ENCODE data around the gene EFCAB13.
"Not testable (repeated sequence)": the region's sequence is repeated elsewhere in the genome, so short reads cannot be mapped to it uniquely, and the experiment has no call there.

The EFCAB13 gene

GRCh38 chr17:47332287-47332686 is 8.5 kb downstream of the EFCAB13 start:
- no peak for DNase-seq

DNA sequence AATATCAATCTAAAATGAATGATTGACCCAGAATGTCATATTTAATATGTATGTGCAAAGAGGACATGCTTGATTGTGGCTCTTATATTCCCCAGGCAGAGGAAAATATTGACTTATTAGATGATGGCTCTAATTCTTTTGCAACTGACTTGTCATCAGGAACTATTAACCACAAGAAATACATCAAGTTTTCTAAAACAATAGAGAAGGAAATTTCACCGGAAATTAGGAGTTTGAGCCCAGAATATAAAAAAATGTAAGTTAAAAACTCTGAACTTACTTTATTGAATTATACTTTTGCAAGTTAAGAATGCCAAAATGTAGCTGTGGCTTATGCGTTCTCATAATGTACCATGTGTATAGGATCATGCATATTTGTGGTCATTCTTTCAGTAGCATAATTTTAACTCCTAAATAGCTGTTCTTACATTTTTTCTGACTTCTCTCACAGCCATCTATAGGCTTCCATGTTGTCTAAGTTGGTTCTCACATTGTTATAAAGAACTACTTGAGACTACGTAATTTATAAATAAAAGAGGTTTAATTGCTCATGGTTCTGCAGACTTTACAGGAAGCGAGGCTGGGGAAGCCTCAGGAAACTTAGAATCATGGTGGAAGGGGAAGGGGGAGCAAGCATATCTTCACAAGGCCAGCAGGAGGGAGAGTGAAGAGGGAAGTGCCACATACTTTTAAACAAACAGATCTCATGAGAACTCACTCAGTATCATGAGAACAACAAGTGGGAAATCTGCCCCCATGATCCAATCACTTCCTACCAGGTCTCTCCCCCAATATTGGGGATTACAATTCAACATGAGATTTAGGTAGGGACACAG is 11.6 kb downstream of the EFCAB13 start:
- peak; percentile 73 for DNase-seq

- DNase-seq = no peak
These were observed 14.3 kb downstream of the EFCAB13 start for GRCh38 chr17:47338026-47338425.

DNA sequence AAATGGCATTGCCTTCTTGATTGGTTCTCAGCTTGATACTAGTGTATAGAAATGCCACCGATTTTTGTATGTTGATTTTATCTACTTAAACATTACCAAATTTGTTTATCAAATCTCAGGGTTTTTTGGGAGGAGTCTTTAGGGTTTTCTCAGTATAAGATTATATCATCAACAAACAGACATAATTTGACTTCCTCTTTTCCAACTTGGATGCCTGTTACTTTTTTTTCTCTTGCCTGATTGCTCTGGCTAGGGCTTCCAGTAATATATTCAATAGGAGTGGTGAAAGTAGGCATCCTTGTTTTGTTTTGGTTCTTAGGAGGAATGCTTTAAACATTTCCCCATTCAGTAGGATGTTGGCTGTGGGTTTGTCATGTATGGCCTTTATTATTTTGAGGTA is 29.1 kb downstream of the EFCAB13 start:
- no peak for DNase-seq

GRCh38 chr17:47358652-47359051 is 34.9 kb downstream of the EFCAB13 start:
- no peak for DNase-seq

- no peak for DNase-seq
These were observed 39.4 kb downstream of the EFCAB13 start for GRCh38 chr17:47363171-47363570.

DNA sequence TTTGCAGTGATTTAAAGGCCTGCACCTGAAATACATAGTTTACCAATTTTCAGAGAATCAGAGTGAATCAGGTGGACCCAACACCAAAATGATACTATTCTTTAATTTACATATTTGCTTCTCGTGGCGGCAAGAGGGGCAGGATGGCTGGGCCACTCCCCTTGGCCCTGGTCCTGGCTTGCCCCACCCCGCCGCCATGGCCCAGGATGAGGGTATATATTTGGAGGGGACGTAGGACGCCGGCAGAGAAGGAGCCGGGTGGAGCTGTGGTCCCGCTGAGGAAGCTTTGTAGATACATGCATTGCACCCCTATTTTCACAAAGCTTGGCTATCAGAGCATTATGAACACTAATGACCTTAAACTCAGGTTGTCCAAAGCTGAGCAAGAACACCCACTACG is 43.5 kb downstream of the EFCAB13 start:
- DNase-seq = no peak

DNA sequence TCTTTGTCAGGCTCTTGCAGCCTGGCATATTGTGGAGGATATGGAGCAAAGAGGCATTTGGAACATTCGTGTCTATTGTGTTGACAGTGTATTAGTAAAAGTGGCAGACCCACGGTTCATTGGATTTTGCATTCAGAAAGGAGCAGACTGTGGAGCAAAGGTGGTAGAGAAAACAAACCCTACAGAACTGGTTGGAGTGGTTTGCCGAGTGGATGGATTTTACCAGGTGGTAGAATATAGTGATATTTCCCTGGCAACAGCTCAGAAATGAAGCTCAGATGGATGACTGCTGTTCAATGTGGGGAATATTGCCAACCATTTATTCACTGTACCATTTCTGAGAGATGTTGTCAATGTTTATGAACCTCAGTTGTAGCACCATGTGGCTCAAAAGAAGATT is 44.5 kb downstream of the EFCAB13 start:
- no peak for DNase-seq

DNA sequence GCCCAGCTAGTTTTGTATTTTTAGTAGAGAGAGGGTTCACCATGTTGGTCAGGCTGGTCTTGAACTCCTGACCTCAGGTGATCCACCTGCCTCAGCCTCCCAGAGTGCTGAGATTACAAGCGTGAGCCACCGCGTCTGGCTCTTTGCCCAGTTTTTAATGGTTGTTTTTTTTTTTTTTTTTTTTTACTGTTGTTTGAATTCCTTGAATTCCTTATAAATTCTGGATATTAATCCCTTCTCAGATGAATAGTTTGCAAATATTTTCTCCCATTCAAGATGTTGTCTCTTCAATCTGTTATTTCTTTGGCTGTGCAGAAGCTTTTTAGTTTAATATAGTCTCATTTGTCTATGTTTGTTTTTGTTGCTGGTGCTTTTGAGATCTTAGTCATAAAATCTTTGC is 47.1 kb downstream of the EFCAB13 start:
- peak; percentile 4 for DNase-seq

DNA sequence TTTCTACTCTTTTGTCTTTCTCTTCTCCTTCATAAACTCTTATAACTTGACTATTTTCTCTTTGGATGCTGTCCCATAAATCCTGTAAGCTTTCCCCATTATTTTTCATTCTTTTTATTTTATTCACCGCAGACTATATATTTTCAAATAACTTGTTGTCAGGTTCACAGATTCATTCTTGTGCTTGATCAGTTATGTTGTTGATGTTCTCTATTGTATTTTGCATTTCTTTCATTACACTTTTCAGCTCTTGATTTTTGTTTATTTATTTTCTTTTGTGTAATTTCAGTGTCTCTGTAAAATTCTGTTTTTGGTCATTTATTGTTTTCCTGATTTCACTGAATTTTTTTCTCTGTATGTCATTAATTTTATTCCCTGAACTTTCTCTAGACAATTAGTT is 49.2 kb downstream of the EFCAB13 start:
- DNase-seq = no peak

- no peak for DNase-seq
These were observed 52.5 kb downstream of the EFCAB13 start for GRCh38 chr17:47376247-47376646.

DNA sequence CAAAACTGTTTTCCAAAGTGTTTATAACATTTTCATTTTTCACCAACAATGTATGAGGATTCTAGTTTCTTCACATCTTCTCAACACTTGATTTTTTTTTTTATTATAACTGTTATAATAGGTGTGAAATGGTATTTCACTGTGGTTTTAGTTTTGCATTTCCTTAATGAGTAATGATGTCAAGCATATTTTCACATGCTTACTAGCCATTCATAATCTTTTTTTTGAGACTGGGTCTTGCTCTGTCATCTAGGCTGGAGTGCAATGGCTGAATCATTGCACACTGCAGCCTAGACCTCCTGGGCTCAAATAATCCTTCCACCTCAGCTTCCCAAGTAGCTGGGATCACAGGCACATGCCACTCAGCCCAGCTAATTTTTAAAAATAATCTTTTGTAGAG is 65.1 kb downstream of the EFCAB13 start:
- no peak for DNase-seq

DNA sequence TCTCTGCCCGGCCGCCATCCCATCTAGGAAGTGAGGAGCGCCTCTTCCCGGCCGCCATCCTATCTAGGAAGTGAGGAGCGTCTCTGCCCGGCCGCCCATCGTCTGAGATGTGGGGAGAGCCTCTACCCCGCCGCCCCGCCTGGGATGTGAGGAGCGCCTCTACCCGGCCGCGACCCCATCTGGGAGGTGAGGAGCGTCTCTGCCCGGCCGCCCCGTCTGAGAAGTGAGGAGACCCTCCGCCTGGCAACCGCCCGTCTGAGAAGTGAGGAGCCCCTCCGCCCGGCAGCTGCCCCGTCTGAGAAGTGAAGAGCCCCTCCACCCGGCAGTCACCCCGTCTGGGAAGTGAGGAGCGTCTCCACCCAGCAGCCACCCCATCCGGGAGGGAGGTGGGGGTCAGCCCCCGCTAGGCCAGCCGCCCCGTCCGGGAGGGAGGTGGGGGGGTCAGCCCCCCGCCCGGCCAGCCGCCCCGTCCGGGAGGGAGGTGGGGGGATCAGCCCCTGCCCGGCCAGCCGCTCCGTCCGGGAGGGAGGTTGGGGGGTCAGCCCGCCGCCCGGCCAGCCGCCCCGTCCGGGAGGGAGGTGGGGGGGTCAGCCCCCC is 73.9 kb downstream of the EFCAB13 start:
- not testable (repeated sequence) for DNase-seq

GRCh38 chr17:47400333-47400732 is 76.6 kb downstream of the EFCAB13 start:
- no peak for DNase-seq

DNA sequence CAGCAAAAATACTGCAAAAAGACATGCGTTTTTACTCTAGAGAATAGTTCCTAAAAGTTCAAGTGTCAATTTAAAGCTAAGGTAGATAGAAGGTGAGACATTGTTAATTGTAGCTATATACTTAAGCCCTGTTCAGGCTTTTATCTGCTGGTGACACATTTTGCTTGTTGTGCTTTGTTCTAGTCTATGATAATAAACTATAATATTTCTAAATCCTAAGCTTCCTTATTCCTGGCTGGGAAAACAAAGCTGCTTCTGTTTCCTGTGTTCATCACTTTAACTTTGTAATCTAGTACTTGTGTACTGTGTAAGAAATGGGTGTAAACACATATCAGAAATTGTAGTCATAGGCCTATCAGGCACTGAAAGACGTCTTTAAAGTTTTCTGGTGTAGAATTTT is 77.3 kb downstream of the EFCAB13 start:
- no peak for DNase-seq

DNA sequence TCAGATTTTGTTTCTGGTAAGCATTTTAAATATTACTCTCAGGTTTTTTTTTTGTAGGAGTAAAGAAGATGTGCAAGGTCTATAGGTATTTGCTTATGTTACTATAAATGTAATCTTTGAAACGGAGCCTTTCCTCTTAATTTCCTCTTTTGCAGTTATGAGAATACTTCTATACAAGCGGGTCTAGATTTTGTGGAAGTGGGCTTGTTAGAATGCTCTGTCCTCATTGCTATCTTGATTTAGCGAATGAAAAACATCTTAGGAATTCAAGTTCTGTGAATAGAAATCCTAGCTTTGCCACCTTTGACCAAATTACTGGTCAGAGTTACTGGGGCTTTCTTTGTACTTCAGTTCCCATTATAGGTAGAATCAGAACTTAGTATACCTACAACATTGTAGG is 80.3 kb downstream of the EFCAB13 start:
- DNase-seq = no peak

GRCh38 chr17:47404875-47405274 is 81.1 kb downstream of the EFCAB13 start:
- no peak for DNase-seq

GRCh38 chr17:47413872-47414271 is 90.1 kb downstream of the EFCAB13 start:
- DNase-seq = peak; percentile 62

- DNase-seq = no peak
These were observed 90.9 kb downstream of the EFCAB13 start for GRCh38 chr17:47414612-47415011.

DNA sequence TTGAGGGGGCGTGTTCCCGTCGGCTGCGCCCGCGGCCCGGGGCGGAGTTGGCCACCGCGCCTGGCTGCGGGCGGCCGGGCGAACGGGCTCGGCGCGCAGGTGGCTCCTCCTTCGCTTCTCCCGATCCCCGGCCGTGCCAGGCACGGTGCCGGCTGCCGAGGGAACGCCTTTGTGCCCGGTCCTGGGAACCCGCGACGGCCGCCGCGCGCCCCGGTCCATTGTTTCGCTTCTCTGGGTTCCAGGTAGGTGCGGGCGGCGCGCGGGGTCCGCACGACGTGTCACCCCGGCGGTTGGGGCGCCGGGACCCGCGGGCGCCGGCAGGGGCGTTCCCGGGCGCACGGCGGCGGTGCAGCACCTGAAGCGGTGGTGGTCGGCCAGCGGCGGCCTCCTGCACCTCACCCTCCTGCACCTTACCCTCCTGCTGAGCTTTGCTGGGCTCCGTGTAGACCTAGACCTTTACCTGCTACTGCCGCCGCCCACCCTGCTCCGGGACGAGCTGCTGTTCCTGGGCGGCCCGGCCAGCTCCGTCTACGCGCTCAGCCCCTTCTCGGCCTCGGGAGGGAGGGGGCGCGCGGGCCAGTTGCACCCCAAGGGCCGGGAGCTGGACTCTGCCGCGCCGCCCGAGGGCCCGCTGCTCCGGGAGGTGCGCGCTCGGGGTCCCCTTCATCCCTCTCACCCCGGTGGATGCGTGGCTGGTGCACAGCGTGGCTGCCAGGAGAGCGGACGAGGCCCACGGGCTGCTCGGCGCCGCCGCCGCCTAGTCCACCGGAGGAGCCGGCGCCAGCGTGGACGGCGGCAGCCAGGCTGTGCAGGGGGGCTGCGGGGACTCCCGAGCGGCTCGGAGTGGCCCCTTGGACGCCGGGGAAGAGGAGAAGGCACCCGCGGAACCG is 99.9 kb downstream of the EFCAB13 start:
- no peak for DNase-seq

GRCh38 chr17:47425233-47425632 is 101.5 kb downstream of the EFCAB13 start:
- DNase-seq = not testable (repeated sequence)

- DNase-seq = not testable (repeated sequence)
These were observed 102.3 kb downstream of the EFCAB13 start for GRCh38 chr17:47425887-47426635.

DNA sequence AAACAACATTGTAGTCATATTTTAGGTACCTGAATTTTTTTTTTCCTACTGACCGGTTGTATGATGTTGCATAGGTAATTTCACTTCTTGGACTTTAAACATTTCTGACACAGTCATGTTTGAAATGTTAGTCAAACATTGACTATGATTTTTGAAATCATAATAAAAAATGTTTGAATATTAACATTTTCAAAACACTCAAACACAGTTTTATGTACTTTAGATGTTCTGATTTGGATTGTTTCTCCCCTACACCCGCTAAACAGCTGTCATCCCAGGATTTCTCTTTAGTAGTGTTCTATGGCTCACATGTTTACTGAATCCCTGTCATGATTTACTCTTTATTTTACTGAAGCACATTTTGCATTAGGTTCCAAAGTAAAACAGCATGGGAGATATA is 104.2 kb downstream of the EFCAB13 start:
- DNase-seq = no peak

All from fibroblast of skin of scalp (primary cell).